Measurements from ENCODE around the gene SNORC. TPM values are rescaled to one million over a fixed set of nuclear protein-coding genes. Genes with fewer than 3 reads are reported as not detected.
A peak's percentile ranks its signal among the peaks of the same experiment; 100 is the strongest.

The SNORC gene
- total RNA-seq, 4 donors from 2014 or later: 6.9 to 24.0 (median 10.7) TPM

DNA sequence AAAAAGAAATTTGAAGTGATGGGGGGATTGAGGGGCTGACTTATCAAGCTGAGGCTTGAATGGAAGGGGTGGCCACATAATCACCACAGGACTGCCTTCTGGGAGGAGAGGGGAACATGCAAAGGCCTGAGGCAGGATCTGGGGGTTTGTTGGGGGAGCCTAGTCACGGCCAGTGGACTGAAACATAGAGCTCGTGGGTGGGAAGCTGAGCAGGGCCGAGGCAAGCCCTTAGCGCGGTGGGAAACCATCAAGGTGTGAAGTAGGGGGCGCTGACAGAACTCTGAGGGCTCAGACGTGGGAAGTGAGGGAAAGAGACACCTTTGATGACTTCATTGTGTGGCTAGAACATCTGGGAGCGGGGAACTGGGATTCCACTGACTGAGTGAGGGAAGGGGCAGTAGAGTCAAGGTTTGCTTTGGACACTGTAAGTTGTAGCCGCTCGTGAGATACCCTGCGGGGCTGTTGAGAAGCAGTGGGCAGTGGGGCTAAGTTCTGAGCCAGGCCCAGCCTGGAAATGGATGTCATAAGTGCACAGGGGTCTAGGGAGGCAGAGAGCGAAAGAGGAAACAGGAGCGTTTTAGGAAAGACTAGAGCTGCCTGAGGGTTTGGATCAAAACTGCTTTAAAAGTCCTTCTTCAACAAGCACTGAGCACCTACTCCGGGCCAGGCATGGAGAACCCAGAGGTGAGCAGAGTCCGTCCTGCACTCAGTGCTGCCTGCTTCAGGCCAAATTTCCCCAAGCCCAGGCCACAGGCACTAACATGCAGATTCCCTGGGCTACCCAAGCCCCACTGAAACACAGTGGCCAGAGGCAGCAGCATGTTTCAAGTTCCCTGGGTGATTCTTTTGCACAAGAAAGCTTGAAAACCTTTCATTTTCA is 686 bp upstream of the SNORC start:
- no peak for DNase-seq (ENCODE audit: low spot score in 2 of 2)
- Histone ChIP-seq H3K4me1 (peaks cover 0 to 39% (median 25%) of the 10 kb centered on the region in 4 donors), H3K27me3 (no peaks in the 10 kb centered on the region), H3K9me3 (no peaks in the 10 kb centered on the region), H3K4me3 (no peak overlapping the region), H3K27ac (peak overlapping the region in 1 of 4 donors; percentile 89), H3K36me3 (no peaks in the 10 kb centered on the region)
- TF ChIP-seq EP300 (IDR thresholded peaks at IDR 0.05) (no peak), POLR2A (IDR thresholded peaks at IDR 0.05) (no peak)
- TF ChIP-seq, protein P1, sequence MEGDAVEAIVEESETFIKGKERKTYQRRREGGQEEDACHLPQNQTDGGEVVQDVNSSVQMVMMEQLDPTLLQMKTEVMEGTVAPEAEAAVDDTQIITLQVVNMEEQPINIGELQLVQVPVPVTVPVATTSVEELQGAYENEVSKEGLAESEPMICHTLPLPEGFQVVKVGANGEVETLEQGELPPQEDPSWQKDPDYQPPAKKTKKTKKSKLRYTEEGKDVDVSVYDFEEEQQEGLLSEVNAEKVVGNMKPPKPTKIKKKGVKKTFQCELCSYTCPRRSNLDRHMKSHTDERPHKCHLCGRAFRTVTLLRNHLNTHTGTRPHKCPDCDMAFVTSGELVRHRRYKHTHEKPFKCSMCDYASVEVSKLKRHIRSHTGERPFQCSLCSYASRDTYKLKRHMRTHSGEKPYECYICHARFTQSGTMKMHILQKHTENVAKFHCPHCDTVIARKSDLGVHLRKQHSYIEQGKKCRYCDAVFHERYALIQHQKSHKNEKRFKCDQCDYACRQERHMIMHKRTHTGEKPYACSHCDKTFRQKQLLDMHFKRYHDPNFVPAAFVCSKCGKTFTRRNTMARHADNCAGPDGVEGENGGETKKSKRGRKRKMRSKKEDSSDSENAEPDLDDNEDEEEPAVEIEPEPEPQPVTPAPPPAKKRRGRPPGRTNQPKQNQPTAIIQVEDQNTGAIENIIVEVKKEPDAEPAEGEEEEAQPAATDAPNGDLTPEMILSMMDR (IDR thresholded peaks at IDR 0.05): no peak
- 74 to 78% methylated on average over 15 of the region's 15 CpGs for WGBS, 2 donors

DNA sequence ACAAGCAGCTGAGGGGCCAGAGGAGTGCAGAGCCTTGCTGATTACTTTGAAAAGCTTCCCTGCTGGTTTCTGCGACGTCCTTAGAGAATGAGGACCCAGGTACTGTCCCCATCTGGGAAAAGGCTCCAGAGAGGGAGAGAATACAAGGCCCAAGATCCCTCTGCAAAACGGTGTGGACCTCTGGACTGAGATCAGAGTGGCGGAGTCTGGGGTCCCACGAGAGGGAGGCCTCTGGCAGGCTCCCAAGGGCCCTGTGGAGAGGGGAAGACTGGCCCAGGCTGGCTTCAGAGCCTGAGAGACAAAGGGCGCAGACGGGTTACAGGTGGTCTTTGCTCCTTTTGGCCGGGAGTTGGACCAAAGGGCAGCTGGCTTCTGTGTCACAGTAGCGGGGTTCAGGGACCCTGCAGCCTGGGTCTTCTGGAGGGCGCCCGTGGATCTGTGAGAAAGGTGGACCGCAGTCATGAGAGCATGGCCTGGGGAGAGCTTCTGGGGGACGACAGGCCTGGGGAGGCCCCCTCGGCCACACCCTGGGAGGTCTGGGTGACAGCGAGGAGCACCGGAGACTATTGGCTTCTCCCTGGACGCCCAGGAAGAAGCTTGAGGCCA is 805 bp downstream of the SNORC start:
- Histone ChIP-seq H3K36me3 (no peaks in the 10 kb centered on the region), H3K9me3 (no peaks in the 10 kb centered on the region), H3K4me1 (peaks cover 0 to 53% (median 33%) of the 10 kb centered on the region in 4 donors), H3K27me3 (peaks cover 0 to 11% of the 10 kb centered on the region in 2 donors), H3K4me3 (no peak overlapping the region), H3K27ac (peak overlapping the region; percentile 40 to 92 (median 78))
- peak in 1 of 2 donors; percentile 3 for DNase-seq (ENCODE audit: low spot score in 2 of 2)
- no peak for TF ChIP-seq EP300 (IDR thresholded peaks at IDR 0.05)
- TF ChIP-seq, protein P1 (IDR thresholded peaks at IDR 0.05): no peak
- TF ChIP-seq POLR2A (IDR thresholded peaks at IDR 0.05): no peak
- 79 to 81% methylated on average over 15 to 17 of the region's 17 CpGs for WGBS, 2 donors

DNA sequence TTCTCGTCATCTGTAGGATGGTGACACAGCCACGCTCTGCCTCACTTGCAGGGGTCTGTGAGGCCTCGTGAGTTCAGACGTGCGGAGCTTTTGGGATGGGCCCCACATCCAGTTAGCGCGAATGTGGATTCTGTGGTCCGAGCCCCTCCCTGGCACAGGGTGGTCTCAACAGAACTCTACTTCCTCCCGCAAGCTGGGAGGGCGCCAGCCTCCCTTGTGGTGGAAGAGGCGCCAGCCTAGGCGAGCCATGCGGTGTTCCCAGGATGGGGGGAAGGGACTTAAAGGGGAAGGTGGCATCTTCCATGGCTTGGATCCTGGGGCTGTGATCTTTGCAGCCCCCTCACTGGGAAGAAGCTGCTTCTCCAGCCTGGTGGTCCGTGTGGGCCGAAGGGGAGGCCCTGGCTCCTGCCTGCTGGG is 1.4 kb downstream of the SNORC start:
- Histone ChIP-seq H3K36me3 (no peaks in the 10 kb centered on the region), H3K27me3 (peaks cover 0 to 15% of the 10 kb centered on the region in 2 donors), H3K4me3 (no peak overlapping the region), H3K9me3 (no peaks in the 10 kb centered on the region), H3K4me1 (peaks cover 0 to 57% (median 34%) of the 10 kb centered on the region in 4 donors), H3K27ac (peak overlapping the region; percentile 40 to 92 (median 78))
- TF ChIP-seq POLR2A (IDR thresholded peaks at IDR 0.05) (no peak), EP300 (IDR thresholded peaks at IDR 0.05) (no peak)
- TF ChIP-seq, protein P1 (IDR thresholded peaks at IDR 0.05): no peak
- peak in 1 of 2 donors; percentile 10 for DNase-seq (ENCODE audit: low spot score in 2 of 2)
- 81 to 82% methylated on average over 10 to 13 of the region's 15 CpGs for WGBS, 2 donors

DNA sequence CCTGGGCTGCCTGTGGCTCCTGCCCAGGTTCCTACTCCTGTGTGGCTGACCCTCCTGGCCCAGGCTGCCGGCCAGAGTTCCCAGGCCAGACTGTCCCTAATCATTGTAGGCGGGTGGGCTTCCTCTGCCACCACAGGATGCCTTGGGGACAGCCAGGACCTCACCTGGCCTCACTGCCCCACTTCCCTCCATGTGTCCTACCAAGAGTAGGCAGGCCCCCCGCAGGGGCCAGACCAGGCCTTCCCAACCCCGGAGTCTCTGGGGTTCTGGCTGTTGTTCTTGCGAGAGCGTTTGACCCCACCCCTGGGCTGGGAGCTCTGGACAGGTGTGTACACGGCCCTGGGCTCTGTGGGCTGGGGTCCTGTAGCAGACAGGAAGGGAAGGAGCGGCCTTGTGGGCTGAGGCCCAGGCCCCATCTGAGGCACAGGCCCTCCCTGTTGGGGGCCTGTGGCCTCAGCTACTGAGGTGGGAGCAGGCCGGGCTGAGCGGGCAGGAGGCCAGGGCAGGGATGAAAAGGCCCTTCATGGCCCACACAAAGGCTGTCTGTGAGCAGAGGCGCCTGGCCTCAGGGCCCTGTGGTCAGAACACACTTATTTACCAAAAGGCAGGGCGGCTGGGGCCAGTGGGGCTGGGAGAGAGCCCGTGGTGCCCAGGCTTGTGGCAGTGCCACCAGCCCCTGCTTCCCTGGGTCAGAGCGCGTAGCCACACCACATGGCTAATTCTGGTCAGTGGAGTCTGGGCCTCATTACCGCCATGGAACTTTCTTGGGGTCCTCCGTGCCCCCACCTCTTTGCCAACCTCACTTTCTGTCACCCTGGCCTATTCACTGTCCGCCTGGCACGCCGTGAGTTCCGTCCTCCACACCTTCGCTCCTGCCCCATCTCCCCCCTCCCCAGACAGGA is 2.0 kb downstream of the SNORC start:
- 49 to 64% methylated on average over 19 to 21 of the region's 22 CpGs for WGBS, 2 donors
- H3K27ac ChIP-seq: peak overlapping the region; percentile 63 to 92 (median 86)

More for the DNA sequence above, 2.0 kb downstream of the SNORC start:
- H3K9me3 ChIP-seq: no peaks in the 10 kb centered on the region
- H3K36me3 ChIP-seq: no peaks in the 10 kb centered on the region
- TF ChIP-seq EP300 (IDR thresholded peaks at IDR 0.05) (peak; percentile 66 to 80), POLR2A (IDR thresholded peaks at IDR 0.05) (peak in 1 of 2 donors; percentile 35)
- TF ChIP-seq, protein P1 (IDR thresholded peaks at IDR 0.05): no peak
- H3K27me3 ChIP-seq: peaks cover 0 to 15% of the 10 kb centered on the region in 2 donors
- peaks cover 0 to 62% (median 34%) of the 10 kb centered on the region in 4 donors for H3K4me1 ChIP-seq
- H3K4me3 ChIP-seq: no peak overlapping the region
- peak in 1 of 2 donors; percentile 39 for DNase-seq (ENCODE audit: low spot score in 2 of 2)

Data from tibial nerve (tissue), 4 donors.